A673 (cell line): ENCODE measurements around the gene ABR. TPM values are rescaled to one million over a fixed set of nuclear protein-coding genes. Genes with fewer than 3 reads are reported as not detected.
"Not testable (repeated sequence)": the region's sequence is repeated elsewhere in the genome, so short reads cannot be mapped to it uniquely, and the experiment has no call there.

Experiments used
- BruUV-seq: library from RNA; stranded (reverse); fragments of 400-500 nt; replicated peaks from 2 replicates; lab custom pipeline; 2021; lab: Mats Ljungman, UMichigan
- CTCF ChIA-PET: fragments of 300-600 bp; sonication (Branson Sonifier 250); formaldehyde crosslinking; loops from one replicate; lab custom pipeline; 2022; ENCODE audit warnings: antibody characterized with exemption; lab: Charles Lee
- POLR2A ChIA-PET: fragments of 300-600 bp; sonication (Branson Sonifier 250); formaldehyde crosslinking; loops from one replicate; lab custom pipeline; 2022; ENCODE audit warnings: antibody characterized with exemption; ENCODE audit not compliant: low non-redundant PET; lab: Charles Lee
- DNase-seq: peaks from one replicate; pipeline ENCODE4 v3.0.0-alpha.2; 2015; ENCODE audit warnings: low spot score
- H3K27ac ChIP-seq: fragments of 200-600 bp; sonication (generic); 2 replicates; pipeline ENCODE4 v1.5.1; 2016; ENCODE audit warnings: mixed run types, low read depth, mild to moderate bottlenecking, mixed read lengths, antibody characterized with exemption, low read length; ENCODE audit not compliant: poor library complexity, severe bottlenecking
- H3K27me3 ChIP-seq: fragments of 200-600 bp; sonication (generic); replicated peaks from 2 replicates; pipeline ENCODE4 v1.6.1; 2017; ENCODE audit warnings: mixed run types, low read depth, mild to moderate bottlenecking, mixed read lengths, antibody characterized with exemption, low read length; ENCODE audit not compliant: insufficient read depth, poor library complexity
- H3K36me3 ChIP-seq: fragments of 200-600 bp; sonication (generic); 2 replicates; pipeline ENCODE4 v1.6.1; 2016; ENCODE audit warnings: mixed run types, mild to moderate bottlenecking, mixed read lengths, antibody characterized with exemption, low read length; ENCODE audit not compliant: insufficient read depth, poor library complexity, severe bottlenecking
- H3K4me1 ChIP-seq: fragments of 200-600 bp; sonication (generic); 2 replicates; pipeline ENCODE4 v1.6.1; 2017; ENCODE audit warnings: mixed run types, mild to moderate bottlenecking, mixed read lengths, antibody characterized with exemption, low read length; ENCODE audit not compliant: insufficient read depth, poor library complexity, severe bottlenecking
- H3K4me3 ChIP-seq: fragments of 200-600 bp; sonication (generic); 2 replicates; pipeline ENCODE4 v1.5.1; 2016; ENCODE audit warnings: low read depth, mixed run types, mild to moderate bottlenecking, mixed read lengths, low read length; ENCODE audit not compliant: poor library complexity, severe bottlenecking
- H3K9me3 ChIP-seq: fragments of 200-600 bp; sonication (generic); 2 replicates; pipeline ENCODE4 v1.6.1; 2016; ENCODE audit warnings: mixed run types, low read depth, mild to moderate bottlenecking, mixed read lengths, antibody characterized with exemption, low read length; ENCODE audit not compliant: poor library complexity, severe bottlenecking
- CTCF ChIP-seq: fragments of 300-800, 200-600 bp; sonication (generic); conservative IDR thresholded peaks from 2 replicates; pipeline ENCODE4 v1.5.1; 2017; ENCODE audit warnings: low read depth, mild to moderate bottlenecking, antibody characterized with exemption, low read length, moderate library complexity, mixed read lengths
- EZH2 ChIP-seq: fragments of 200-600 bp; sonication (generic); IDR thresholded peaks from 2 replicates; pipeline ENCODE4 v1.6.1; 2017; ENCODE audit warnings: borderline replicate concordance, low read depth, mild to moderate bottlenecking, mixed read lengths, antibody characterized with exemption, low read length; ENCODE audit not compliant: poor library complexity, severe bottlenecking
- intact Hi-C: fragments of 100-400 bp; cut with micrococcal nuclease; formaldehyde crosslinking; loops from one replicate; pipeline ENCODE4 v1.10.0; 2022; ENCODE audit not compliant: unreplicated experiment
- total RNA-seq: library from RNA; stranded (reverse); gene quantifications from 2 replicates; pipeline ENCODE4 v1.2.3, GENCODE V29; 2021

The ABR gene
- total RNA-seq, 1 experiment from 2014 or later: 47.6 TPM

- ChIA-PET CTCF (no interaction called here), POLR2A (no interaction called here)
- Histone ChIP-seq H3K4me1 (no peaks in the 10 kb centered on the region), H3K36me3 (peaks cover 11% of the 10 kb centered on the region), H3K27ac (no peak overlapping the region), H3K4me3 (no peak overlapping the region), H3K9me3 (no peaks in the 10 kb centered on the region), H3K27me3 (no peaks in the 10 kb centered on the region)
- no TSS peak for BruUV-seq
- intact Hi-C loops: no loop called here
- TF ChIP-seq EZH2: no peak
- no peak for TF ChIP-seq CTCF
- no peak for DNase-seq
Observed at GRCh38 chr17:1068356-1068755, 111.4 kb downstream of the ABR start.

GRCh38 chr17:1067282-1067956, 112.4 kb downstream of the ABR start:
- intact Hi-C loops: no loop called here
- no peaks in the 10 kb centered on the region for H3K27me3 ChIP-seq
- H3K9me3 ChIP-seq: no peaks in the 10 kb centered on the region
- TF ChIP-seq CTCF (no peak), EZH2 (no peak)
- CTCF ChIA-PET: no interaction called here
- POLR2A ChIA-PET: no interaction called here
- no peak overlapping the region for H3K4me3 ChIP-seq
- no TSS peak for BruUV-seq
- DNase-seq: no peak
- no peak overlapping the region for H3K27ac ChIP-seq
- H3K4me1 ChIP-seq: no peaks in the 10 kb centered on the region
- H3K36me3 ChIP-seq: peaks cover 14% of the 10 kb centered on the region

GRCh38 chr17:1065416-1065815, 114.4 kb downstream of the ABR start:
- H3K4me3 ChIP-seq, BruUV-seq, DNase-seq, H3K4me1 ChIP-seq, CTCF ChIA-PET, POLR2A ChIA-PET, intact Hi-C loops, H3K27ac ChIP-seq, H3K27me3 ChIP-seq, H3K9me3 ChIP-seq: not testable (repeated sequence)
- peaks cover 14% of the 10 kb centered on the region for H3K36me3 ChIP-seq

- TF ChIP-seq EZH2 (no peak), CTCF (no peak)
- H3K27ac ChIP-seq: no peak overlapping the region
- H3K27me3 ChIP-seq: no peaks in the 10 kb centered on the region
- no peaks in the 10 kb centered on the region for H3K4me1 ChIP-seq
- POLR2A ChIA-PET: no interaction called here
- H3K9me3 ChIP-seq: no peaks in the 10 kb centered on the region
- peaks cover 11% of the 10 kb centered on the region for H3K36me3 ChIP-seq
- no peak overlapping the region for H3K4me3 ChIP-seq
- DNase-seq: no peak
- BruUV-seq: no TSS peak
- CTCF ChIA-PET: no interaction called here
- intact Hi-C loops: no loop called here
Observed at GRCh38 chr17:1060991-1061390, 118.8 kb downstream of the ABR start.
